Activated CD4-positive, alpha-beta T cell treated with anti-CD3 and anti-CD28 coated beads for 1 hour (primary cell): ENCODE measurements around the gene ARRDC2.
"Not testable (repeated sequence)": the region's sequence is repeated elsewhere in the genome, so short reads cannot be mapped to it uniquely, and the experiment has no call there.

Experiments used
- DNase-seq: peaks from one replicate; pipeline ENCODE4 v3.0.0-alpha.2; 2020

Gene ARRDC2

GRCh38 chr19:18007917-18008673 lies at the start of gene ARRDC2:
Gene ARRDC2 (plus strand): TSS chr19:18008170. CDS start chr19:18008311, 141 bp downstream.
- peak; percentile 88 for DNase-seq

DNA sequence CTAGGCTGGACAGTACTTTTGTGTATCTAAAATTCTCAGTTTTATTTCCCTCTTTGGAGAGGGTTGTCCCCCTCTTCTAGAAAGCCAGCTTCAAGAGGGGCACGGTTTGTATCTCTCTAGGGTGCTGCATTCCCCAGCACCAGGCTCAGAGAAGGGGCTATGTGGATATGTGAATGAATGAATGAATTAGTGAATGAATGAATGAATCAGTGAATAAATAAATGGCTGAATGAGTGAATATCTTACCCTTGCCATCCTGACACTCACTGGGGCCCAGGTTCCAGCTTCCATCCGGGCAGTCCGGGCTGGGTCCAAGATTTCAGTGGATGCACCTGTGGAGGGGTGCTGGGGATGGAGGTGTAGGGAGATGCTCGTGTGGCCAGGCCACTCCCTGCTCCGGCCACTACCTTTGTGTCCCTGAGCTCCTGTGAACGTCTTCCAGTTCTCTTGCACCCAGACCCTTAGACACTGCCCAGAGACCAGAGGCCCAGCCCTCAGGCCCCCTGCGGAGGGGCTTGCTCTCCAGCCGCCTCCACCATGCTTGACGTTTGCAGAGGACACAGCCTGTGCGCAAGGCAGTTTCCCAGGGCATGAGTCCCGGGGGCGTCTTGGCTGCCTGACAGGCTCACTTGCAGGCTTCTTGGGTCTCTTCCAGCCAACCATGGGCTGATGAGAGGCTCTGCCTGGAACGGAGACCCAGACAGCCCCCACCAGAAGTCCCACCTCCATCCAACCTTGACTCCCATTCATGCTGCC lies 43.9 kb upstream of the ARRDC2 start:
- DNase-seq = no peak

DNA sequence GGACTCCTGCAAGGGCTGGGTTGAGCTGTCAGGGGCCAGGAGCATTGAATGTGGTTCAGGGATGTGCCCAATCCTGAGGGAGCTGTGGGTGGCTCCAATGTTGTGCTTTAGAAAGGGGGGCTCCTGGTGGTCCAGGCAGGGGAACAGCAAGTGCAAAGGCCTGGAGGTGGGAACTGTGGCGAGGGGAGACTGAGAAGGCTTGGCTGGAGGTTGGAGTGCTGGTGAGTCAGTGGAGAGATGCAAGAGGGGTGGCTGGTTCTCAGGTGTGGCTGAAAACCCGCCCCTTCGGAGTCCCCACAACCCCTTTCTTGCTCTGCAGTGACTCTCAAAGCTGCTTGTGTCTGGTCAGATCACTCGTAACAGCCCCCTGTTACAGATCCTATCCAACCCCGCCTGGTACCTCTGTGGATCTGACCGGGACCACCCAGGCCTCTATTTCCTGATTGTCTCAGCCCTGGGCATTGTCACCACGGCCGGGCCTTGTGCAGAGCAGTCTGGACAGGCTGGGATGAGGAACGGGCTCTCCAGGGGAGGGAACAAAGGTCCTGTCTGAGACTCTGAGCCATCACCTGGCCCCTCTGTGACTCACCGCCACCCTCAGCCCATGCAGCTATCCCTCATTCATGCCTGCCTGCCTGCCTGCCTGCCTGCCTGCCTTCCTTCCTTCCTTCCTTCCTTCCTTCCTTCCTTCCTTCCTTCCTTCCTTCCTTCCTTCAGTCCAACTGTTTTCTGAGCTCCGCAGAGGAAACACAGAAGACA lies 42.4 kb upstream of the ARRDC2 start:
- DNase-seq = no peak

- no peak for DNase-seq
Observed at GRCh38 chr19:17966129-17966483, 41.9 kb upstream of the ARRDC2 start.

- no peak for DNase-seq
Observed at GRCh38 chr19:17966550-17967256, 41.3 kb upstream of the ARRDC2 start, which contains the start of gene KCNN1. Gene KCNN1 (plus strand): TSS chr19:17967107. CDS start chr19:17973889, 6,782 bp downstream.

DNA sequence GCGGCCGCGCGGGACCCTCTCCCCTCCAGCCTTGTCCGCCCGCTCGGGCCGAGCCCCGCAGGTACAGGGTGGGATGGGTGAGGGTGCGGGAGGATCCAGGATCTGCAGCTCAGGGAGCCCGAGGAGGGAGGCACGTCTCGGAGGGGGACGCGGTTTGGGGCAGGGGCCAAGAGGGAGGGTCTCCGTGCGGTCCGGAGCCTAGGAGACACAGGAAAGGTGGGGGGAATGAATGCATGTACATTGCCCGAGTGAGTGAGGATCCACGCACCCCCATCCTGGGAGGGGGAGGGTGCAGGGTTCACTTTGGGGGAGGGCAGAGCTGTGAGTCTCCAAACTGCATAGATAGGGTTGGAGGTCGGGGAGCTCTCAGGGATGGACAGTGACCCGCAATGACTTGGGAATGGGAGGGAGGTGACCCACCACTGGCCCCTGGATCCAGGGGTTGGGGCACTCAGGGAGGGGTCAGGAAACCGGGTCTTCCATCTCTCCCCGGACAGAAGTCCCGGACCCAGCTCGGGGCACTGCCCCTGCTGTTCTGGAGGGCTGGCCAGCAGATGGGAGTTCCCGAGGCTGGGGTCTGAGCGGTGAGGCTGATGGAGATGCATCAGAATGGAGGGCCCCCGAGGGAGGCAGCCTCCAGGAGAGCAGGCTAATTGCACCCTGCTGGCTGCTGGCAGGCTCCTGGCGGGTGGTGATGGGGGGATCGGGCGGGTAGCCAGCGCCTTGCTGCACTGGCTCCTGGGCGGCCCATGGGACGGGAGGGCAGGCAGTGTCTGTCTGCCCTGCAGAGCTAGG lies 40.5 kb upstream of the ARRDC2 start:
- DNase-seq = no peak

- no peak for DNase-seq
Observed at GRCh38 chr19:17968362-17968761, 39.6 kb upstream of the ARRDC2 start.

DNA sequence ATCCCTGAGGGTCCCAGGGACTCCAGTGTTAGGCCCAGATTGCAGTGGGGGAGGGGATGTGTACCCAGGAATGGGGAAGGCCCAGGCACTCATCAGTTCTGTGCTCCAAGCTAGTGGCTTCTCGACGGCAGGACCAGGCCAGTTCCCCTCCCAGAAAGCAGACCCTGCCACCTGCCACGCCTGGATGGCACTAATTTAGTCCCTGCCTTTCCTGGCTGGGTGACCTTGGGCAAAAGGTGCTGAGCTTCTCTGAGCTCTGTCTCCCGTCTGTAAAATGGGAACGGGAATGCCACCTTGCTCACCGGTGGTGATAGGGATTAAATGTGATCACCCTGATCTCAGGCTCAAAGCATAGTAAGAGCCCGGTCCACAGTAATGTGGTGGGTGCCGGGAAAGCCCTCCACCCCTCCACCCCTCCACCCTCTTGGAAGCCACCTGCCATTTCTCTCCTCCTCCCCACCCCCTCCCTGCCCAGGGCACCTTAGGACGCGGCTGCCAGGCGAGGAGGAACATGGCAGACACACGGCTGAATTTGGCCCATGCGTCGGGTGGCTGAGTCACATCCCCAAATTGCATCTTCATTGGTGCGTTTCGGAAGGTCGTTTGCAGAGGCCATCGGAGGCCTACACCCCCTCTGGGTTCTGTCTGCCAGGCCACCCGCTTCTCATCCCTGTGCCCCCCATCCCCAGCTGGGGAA lies 38.7 kb upstream of the ARRDC2 start:
- no peak for DNase-seq

DNA sequence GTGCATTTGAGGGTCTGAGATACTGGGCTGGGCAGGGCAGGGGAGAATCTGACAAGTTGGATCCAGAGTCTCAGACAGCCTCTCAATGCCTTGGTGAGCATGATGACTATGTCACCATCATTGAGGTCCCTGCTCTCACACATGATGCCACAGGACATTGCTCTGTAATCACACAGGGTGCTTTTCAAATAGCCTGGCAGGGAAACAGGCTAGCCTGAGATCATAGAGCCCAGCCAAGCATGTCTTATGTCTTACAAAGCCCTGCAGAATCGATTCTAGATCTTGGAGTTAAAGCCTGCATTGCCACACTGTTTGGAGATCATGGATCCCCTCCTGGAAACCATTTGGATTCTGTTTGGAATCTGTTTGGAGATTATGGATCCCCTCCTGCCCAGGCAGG lies 35.7 kb upstream of the ARRDC2 start:
- no peak for DNase-seq

GRCh38 chr19:17973759-17974158 lies 34.2 kb upstream of the ARRDC2 start:
- DNase-seq = no peak

DNA sequence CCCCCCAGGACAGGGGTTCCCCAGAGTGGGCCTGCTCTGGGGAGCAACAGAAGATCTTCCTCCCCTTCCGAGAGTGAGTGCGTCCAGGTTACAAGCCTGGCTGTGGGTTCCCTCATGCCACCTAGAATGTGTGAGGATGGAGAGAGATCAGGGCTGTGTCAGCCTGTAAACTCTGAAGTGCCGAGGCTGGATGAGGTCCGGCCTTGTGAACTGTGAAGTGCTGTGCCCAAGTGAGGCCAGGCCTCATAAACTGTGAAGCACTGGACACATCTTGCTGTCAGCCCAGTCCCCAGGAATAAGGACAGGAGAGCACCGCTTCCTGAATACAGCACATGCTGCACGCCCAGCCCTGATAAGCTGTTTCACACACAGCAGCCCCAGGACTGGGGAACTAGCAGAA lies 33.4 kb upstream of the ARRDC2 start:
- DNase-seq = no peak

- no peak for DNase-seq
Observed at GRCh38 chr19:17975032-17975431, 32.9 kb upstream of the ARRDC2 start.

DNA sequence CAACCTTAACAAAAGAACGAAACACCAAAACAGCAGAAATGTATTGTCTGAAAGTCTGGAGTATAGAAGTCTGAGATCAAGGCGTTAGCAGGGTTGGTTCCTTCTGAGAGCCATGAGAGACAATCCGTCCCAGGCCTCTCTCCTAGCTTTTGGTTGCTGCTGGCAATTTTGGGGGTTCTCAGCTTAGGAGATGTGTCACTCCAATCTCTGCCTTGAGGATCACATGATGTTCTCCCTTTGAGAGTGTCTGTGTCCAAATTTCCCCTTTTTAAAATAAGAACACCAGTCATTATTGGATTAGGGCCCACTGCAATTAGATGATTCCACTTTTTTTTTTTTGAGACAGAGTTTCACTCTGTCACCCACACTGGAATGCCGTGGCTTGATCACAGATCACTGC lies 30.9 kb upstream of the ARRDC2 start:
- DNase-seq = no peak

- DNase-seq = no peak
Observed at GRCh38 chr19:17977488-17977887, 30.5 kb upstream of the ARRDC2 start.

DNA sequence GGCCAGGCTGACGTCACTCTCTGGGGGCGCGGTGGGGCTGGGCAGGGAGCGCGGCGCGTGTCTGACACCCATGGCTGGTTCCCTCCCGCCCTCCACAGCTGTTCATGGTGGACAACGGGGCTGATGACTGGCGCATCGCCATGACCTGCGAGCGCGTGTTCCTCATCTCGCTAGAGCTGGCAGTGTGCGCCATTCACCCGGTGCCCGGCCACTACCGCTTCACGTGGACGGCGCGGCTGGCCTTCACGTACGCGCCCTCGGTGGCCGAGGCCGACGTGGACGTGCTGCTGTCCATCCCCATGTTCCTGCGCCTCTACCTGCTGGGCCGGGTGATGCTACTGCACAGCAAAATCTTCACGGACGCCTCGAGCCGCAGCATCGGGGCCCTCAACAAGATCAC lies 26.4 kb upstream of the ARRDC2 start:
- no peak for DNase-seq

GRCh38 chr19:17982430-17982829 lies 25.5 kb upstream of the ARRDC2 start:
- no peak for DNase-seq

DNA sequence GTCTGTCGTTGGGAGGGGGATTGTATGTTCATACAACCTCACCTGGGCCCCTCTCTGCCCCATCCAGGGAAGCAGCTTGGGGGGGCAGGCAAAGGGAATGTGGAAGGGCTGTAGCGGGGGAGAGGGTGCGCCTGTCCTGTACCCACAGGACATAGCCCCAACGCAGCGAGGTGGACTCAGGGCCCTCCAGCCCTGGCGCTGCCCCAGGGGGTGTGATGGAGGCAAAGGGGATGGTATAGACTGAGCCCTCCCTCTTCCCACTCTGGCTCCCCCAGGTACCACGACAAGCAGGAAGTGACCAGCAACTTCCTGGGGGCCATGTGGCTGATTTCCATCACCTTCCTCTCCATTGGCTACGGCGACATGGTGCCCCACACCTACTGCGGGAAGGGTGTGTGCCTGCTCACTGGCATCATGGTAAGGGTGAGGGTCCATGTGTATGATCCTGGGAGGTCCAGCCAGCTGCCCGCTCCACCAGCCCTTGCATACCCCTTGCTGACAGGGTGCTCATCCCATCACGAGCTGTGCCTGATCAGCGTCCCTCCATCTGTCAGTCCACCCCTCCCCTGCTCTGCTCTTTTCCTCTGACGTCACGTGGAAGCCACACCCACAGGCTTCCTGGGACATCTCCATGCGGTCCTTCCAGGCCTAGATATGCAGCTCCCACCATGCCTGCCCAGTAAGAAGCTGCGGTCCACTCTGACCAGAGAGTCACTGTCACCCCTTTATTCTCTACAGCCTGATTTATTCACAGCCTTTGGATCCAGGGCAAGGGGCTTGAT lies 22.7 kb upstream of the ARRDC2 start:
- DNase-seq = no peak

DNA sequence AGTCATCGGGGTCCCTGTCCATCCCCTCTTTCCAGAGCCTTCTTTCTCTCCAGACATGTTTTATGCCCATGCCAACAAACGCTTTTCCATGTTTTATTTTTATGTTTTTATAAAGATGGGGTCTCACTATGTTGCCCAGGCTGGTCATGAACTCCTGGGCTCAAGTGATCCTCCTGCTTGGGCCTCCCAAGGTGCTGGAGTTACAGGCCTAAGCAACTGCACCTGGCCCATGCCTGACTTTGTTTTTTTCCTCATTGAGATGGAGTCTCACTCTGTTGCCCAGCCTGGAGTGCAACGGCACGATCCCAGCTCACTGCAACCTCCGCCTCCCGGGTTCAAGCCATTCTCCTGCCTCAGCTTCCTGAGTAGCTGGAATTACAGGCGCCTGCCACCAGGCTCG lies 21.4 kb upstream of the ARRDC2 start:
- not testable (repeated sequence) for DNase-seq

- no peak for DNase-seq
Observed at GRCh38 chr19:17988161-17988560, 19.8 kb upstream of the ARRDC2 start.

GRCh38 chr19:17989425-17990094 lies 18.4 kb upstream of the ARRDC2 start:
- no peak for DNase-seq
